Endothelial cell of umbilical vein (primary cell): ENCODE data around the gene HECW1.

ENCODE experiments used
- CTCF ChIP-seq, 2 donors: IDR thresholded peaks; 1 replicate in 1 of 2; 2 replicates in 1 of 2; pipeline ENCODE4 v1.5.1; 2011; ENCODE audit warnings: low read length in 2 of 2, mild to moderate bottlenecking in 2 of 2, moderate library complexity in 2 of 2, control low read depth in 1 of 2, inconsistent platforms in 1 of 2, low read depth in 1 of 2; ENCODE audit not compliant: insufficient read depth in 1 of 2; ENCODE audit errors: extremely low read depth in 1 of 2
- EZH2 ChIP-seq: IDR thresholded peaks from 2 replicates; pipeline ENCODE4 v1.6.1; 2012; ENCODE audit warnings: borderline replicate concordance, low read depth, mild to moderate bottlenecking, moderate library complexity, low read length, inconsistent platforms; ENCODE audit not compliant: severe bottlenecking
- GATA2 ChIP-seq: IDR thresholded peaks from 2 replicates; pipeline ENCODE4 v1.7.0; 2011; ENCODE audit warnings: low read depth, mild to moderate bottlenecking, moderate library complexity, mixed read lengths, low read length; ENCODE audit not compliant: insufficient read length, insufficient read depth
- JUN ChIP-seq: IDR thresholded peaks from 2 replicates; pipeline ENCODE4 v1.6.1; 2011; ENCODE audit warnings: borderline replicate concordance, low read depth; ENCODE audit not compliant: insufficient read length, insufficient read depth
- MAX ChIP-seq: IDR thresholded peaks from 2 replicates; pipeline ENCODE4 v1.6.1; 2011; ENCODE audit not compliant: insufficient read depth, insufficient read length
- MYC ChIP-seq: IDR thresholded peaks from one replicate; pipeline ENCODE4 v1.6.1; 2011; ENCODE audit warnings: mild to moderate bottlenecking, low read depth, low read length
- POLR2A ChIP-seq: IDR thresholded peaks from 2 replicates; pipeline ENCODE4 v1.6.1; 2012; ENCODE audit warnings: low read depth, mild to moderate bottlenecking, control low read depth, low read length

- no peak for TF ChIP-seq CTCF (IDR thresholded peaks at IDR 0.05; ENCODE audit: extremely low read depth in 1 of 2, insufficient read depth in 1 of 2, low read depth in 1 of 2, low read length in 2 of 2)
- no peak for TF ChIP-seq POLR2A
- no peak for TF ChIP-seq EZH2
- no peak for TF ChIP-seq JUN
- no peak for TF ChIP-seq GATA2
- no peak for TF ChIP-seq MYC
- TF ChIP-seq MAX = no peak
Observed at GRCh38 chr7:43110791-43111535, 1.5 kb upstream of the HECW1 start.
